ENCODE measurements around the gene RAB38.

GRCh38 chr11:88164806-88165585 is 10.2 kb downstream of the RAB38 start:
- TF ChIP-seq GABPA (IDR thresholded peaks at IDR 0.05; ENCODE audit: low read depth): no peak
- no peak for TF ChIP-seq CTCF (IDR thresholded peaks at IDR 0.05; ENCODE audit: insufficient read depth, low read length)
- TF ChIP-seq POLR2AphosphoS5 (IDR thresholded peaks at IDR 0.05; ENCODE audit: low read depth): no peak
